NCI-H510A (cell line): Measurements from ENCODE around the gene SPRED3.

Source experiments
- DNase-seq: peaks from one replicate; lab custom pipeline; 2025; lab: John Stamatoyannopoulos, UW

SPRED3 gene

GRCh38 chr19:38373907-38374331 lies 14.6 kb upstream of the SPRED3 start:
- no peak for DNase-seq

- DNase-seq = peak; percentile 98
Measured at GRCh38 chr19:38374332-38375097, 14.0 kb upstream of the SPRED3 start, which contains the start of gene PSMD8. Gene PSMD8, plus strand, starts transcription at chr19:38374571. Its CDS starts 31 bp downstream, at chr19:38374602.

DNA sequence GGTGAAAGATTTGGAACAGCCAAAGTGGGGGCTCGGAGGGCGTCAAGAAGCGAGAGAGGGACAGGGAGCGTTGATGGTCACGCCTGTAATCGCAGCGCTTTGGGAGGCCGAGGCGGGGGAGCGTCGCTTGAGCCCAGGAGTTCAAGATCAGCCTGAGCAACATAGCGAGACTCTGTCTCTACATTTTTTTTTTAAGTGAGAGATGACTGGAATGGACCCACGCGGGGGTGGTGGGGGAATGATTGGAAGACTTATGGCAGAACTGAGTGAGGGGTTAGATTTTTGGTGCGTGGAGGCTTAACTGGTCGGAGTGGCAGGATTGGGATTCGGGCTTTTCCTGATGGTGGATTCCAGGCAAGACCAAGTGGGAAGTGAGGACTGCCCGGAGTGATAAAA lies 13.4 kb upstream of the SPRED3 start:
- no peak for DNase-seq

DNA sequence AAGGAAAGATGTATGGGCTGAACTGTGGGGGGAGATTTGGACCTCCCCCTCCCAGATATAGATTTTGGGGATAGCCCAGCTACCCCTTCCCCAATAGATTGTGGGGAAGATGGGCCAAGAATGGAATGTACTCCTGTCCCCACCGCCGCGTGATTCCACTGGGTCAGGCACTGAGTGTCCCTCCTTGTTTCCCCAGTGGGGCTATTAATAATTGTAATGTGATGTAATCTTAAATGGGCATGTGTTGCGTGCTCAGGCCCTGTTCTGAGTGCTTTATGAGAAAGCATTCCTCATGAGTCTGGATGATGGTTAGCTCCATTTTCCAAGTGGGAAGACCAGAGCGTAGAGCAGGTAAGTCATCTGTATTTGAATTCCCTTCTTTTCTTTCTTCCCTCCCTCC lies 12.7 kb upstream of the SPRED3 start:
- DNase-seq = no peak

- DNase-seq = no peak
Measured at GRCh38 chr19:38376576-38376975, 11.9 kb upstream of the SPRED3 start.

DNA sequence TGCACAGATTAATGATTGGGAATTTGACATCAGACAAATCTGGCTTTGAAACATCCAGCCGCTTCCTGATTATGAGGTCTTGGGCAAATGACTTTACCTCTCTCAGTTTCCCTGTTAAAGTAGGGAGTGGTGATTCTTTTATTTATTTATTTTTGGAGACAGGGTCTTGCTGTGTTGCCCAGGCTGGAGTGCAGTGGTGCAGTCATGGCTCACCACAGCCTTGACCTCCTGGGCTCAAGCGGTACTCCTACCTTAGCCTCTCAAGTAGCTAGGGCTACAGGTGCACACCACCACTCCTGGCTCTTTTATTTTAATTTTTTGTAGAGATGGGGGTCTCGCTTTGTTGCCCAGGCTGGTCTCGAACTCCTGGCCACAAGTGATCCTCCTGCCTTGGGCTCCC lies 11.4 kb upstream of the SPRED3 start:
- no peak for DNase-seq

- DNase-seq = no peak
Measured at GRCh38 chr19:38378866-38379265, 9.6 kb upstream of the SPRED3 start.

GRCh38 chr19:38381138-38381537 lies 7.4 kb upstream of the SPRED3 start:
- no peak for DNase-seq

DNA sequence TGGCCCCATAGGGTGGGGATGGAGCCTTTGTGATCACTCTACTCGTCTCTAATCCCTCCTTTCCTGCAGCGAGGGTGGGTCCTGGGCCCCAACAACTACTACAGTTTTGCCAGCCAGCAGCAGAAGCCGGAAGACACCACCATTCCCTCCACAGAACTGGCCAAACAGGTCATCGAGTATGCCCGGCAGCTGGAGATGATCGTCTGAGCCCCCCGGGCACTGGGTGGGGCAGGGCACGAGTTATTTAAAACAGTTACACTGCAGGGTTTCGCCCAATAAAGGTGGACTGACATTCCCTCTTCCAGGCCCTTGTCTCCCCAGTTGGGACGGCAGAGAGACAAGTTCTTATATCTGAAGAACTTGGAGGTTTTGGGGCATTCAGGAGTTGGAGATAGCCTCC lies 5.3 kb upstream of the SPRED3 start:
- DNase-seq = no peak

DNA sequence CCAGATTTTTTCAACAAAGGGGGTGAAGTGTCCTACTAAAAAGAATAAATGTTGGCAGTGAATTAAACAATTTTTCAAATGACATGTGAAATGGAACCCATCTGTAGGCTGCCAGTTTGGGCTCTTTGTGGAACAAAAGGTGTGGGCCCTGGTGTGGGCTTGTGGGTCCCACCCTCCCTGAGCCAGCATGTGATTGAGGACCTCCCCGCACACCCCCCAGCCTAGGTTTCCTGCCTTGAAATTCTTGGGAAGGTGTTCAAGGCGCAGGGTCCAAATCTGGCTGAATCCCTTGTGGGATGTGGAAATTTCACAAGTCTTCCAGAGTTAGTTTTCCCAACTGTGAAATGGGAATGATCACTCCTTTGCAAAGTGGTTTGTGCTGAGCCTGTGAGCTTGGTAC lies 4.8 kb upstream of the SPRED3 start:
- DNase-seq = no peak

- no peak for DNase-seq
Measured at GRCh38 chr19:38384209-38385027, 4.1 kb upstream of the SPRED3 start.

GRCh38 chr19:38385057-38385803 lies 3.3 kb upstream of the SPRED3 start:
- no peak for DNase-seq

DNA sequence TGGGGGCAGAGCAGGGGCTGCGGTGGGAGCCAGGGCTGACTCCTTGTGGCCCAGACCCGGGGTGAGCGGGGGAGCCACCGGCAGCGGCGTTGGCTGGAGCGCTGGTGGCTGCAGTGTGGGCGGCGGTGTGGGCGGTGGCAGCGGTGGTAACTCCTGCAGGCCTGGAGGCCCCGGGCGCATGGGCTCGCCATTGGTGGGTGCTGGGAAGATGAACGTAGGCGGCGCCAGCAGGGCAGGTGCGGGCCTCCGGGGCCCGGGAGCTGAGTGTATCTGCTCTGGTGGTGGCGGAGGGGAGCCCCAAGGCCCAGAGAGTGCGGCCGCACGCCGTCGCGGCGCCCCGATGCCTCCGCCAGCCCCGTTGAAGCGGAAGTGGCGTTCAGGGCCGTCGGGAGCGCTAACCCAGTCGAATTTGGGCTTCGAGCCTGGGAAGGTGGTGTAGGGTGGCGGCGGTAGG lies 2.7 kb upstream of the SPRED3 start:
- DNase-seq = no peak

DNA sequence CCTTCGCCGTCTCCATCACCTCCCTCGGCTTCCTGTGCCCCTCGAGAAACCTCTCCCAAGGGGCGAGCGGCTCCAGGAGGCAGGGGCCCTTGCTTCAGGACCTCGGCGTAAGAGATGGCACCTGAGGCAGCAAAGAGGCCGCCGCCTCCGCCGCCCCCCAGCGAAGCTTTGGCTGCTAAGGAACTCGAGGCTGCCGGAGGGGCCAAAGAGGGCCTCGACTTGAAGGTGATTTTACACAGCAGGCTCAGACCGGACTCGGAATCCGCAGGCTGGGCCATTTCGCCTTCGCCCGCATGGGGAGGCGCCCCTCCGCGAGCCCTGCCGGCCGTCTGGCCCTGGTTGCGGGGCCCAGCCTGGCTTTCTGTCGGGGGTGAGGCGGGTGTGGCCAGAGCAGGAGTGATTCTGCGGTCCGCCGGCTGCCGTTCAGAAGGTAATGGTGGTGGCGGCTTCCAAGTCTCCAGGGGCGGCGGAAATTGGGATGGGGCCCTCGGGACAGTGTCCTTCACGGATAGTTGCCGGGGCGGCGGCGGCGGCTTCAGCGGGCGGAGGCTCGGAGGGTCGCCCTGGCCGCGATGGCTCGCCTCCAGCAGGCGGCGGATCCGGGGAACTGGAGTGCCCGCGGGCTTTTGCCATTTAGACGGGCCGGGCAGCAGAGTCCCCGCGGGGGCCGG lies 2.1 kb upstream of the SPRED3 start:
- no peak for DNase-seq

- no peak for DNase-seq
Measured at GRCh38 chr19:38386971-38387549, 1.4 kb upstream of the SPRED3 start.

- DNase-seq = peak; percentile 41
Measured at GRCh38 chr19:38387550-38388348, 748 bp upstream of the SPRED3 start, which contains the start of gene GGN. Gene GGN, minus strand, starts transcription at chr19:38388034. Its CDS starts 773 bp downstream, at chr19:38387261.

DNA sequence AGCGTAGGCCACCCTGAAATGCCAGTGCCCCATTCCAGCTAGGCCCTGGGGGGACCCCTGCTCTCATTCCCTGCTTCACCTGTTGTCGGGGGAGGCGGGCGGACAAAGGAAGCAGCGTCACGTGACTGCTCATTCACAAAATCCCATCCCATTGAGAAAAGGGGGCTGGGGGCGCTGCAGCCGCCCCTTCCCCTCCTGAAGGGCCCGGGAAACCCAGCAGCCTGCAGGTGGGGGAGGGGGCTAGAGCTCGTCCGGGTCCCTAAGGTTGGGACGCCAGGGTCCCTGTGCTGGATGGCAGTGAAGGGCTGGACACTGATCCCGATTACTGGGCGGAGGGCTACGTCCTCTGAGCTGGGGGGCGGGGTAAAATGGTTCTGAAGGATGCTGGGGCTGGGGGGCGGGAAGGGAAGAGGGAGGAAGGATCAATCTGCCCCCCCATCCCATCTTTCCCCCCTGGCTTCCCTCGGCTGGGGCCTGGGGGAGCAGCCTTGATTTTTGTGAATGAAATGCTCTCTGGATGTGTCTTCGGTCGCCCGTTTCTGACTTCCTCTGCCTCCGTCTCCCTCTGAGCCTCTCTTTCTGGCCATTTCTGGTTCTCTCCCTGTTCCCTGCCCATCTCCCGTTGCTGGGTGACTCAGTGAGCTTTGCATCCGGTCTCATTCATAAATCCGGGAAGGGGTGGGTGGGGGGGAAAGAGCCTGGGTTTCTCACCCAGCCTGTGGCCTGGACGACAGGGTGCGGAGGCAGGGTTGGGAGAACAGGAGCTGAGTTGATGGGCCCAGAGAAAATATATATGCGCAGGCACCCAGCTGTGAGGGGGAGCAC lies 816 bp downstream of the SPRED3 start:
- DNase-seq = peak; percentile 35

DNA sequence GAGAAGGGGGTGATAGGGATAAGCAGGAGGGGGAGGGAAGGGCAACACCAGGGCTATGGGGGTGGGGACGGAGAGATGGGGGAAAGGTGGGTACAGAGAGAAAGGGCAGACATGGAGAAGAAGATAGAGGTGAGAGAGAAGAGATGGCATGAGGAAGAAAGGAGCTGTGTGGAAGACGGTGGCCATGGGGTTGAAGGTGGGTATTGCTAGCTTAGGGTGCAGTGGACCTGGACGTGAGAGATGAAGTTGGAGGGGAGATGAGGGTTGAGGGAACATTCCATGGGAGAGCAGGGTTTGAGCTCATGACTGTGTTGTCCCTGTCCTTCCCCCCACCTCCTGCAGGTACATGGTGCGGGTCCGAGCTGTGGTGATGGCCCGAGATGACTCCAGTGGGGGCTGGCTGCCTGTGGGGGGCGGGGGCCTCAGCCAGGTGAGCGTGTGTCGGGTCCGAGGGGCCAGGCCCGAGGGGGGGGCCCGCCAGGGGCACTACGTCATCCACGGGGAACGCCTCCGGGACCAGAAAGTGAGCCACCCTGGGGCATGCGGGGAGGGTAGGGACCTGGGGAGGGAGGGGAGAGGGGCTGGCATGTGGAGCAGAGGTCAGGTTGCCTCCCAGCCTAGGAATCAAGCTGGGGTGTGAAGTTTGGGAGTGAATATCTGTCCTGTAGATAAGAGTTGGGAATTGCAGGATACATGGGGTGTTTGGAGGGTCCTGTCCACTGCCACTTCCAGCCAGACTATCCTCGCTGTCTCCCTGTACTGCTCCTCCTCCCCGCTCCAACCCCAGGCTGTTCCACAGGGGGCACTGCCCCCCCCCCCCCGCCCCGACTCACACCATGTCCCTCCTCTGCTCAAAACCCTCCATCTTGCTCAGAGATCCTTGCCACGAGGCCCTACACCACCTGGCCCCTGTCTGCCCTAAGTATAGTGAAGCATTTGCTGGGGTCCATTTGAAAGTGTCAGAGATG lies 1.7 kb downstream of the SPRED3 start:
- no peak for DNase-seq
